A172 (cell line): ENCODE results near the gene NSUN2. TPM values are rescaled to one million over a fixed set of nuclear protein-coding genes. Genes with fewer than 3 reads are reported as not detected.

Experiments used
- DNase-seq: peaks from one replicate; pipeline ENCODE4 v3.0.0-alpha.2; 2015; ENCODE audit warnings: low spot score
- total RNA-seq: library from RNA; depleted of rRNA; stranded (reverse); fragments of >200 nt; shearing (Covaris generic); gene quantifications from 2 replicates; pipeline ENCODE4 v1.2.3, GENCODE V29; 2014

NSUN2 gene
- total RNA-seq, 1 experiment from 2014 or later = 95.3 TPM

GRCh38 chr5:6604341-6604740, 28.5 kb downstream of the NSUN2 start:
- no peak for DNase-seq

DNA sequence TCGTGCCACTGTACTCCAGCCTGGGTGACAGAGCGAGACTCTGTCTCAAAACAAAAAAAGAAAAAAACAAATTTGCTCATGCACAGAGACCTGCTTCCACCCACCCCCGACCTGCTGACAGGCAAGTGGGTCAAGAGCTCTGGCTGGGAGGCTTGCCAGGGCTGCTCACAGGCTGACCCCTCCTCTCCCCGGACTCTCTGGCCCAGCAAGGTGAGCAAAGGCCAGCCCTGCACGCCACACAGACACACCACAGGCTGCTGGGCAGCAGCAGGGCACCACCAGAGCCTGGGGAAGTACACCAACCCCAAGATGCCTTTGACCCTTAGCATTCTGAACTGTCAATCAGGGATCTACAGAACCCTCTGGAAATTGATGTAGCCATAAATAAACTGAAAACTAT, 29.2 kb downstream of the NSUN2 start:
- DNase-seq = no peak

DNA sequence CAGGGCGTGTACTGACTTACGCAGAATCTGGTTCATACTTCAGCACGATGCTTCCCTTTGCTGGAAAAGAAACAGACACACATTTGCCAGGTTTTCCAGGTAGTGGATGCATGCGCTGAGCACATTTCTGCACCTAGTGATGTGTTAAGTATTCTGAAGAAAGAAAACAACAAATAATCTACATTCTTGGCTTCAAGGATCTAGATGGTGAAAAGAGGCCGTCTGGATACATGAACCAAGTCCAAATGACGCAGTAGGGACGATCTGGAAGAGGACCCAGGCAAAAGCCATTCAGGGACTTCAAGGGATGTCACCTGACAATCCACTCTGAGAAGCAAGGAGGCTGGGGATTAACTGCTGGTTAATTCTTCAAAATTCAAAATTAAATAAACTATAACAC, 30.4 kb downstream of the NSUN2 start:
- no peak for DNase-seq

- no peak for DNase-seq
These were observed 31.0 kb downstream of the NSUN2 start for GRCh38 chr5:6601816-6602215.

GRCh38 chr5:6601271-6601670, 31.6 kb downstream of the NSUN2 start:
- DNase-seq = no peak

- DNase-seq = no peak
These were observed 33.1 kb downstream of the NSUN2 start for GRCh38 chr5:6599739-6600138.

- DNase-seq = no peak
These were observed 34.4 kb downstream of the NSUN2 start for GRCh38 chr5:6598351-6598900.

DNA sequence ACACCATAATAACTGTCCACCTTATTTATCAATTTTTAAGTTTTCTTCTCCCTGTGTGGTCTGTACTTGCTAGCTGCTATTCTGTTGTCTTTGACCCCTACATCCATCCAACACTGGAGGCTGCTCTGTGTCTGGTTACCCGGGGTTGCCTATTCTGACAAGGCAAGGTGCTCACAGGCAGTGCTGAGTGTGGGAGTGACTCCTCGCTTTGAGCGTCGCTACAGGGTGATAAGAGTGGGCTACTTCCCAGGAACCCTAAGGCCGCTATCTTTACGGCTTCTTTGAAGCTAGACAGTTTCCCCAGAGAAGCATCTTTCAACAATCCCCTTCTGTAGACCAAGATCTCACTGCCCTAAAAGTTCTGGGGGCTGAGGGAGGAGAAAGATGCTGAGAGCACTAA, 35.3 kb downstream of the NSUN2 start:
- no peak for DNase-seq

GRCh38 chr5:6596388-6596787, 36.5 kb downstream of the NSUN2 start:
- no peak for DNase-seq

DNA sequence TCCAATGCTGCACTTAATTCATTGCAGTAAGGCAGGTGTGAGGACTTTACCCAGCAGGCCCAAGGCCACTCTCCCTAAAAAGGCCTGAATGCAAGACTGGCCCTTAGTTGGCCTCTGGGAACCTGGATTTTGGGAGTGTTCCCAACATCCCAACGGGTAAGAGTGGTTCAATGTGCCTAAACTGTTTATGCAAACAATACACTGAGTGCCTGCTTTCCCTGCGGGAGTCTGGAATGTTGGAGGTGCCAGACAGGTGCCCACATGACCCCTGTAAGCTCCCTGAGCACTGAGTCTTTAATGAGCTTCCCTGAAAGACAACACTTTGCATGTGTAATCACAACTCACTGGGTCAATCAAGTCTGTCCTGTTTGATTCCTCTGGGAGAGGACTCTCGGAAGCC, 37.4 kb downstream of the NSUN2 start:
- DNase-seq = no peak

- DNase-seq = no peak
These were observed 38.8 kb downstream of the NSUN2 start for GRCh38 chr5:6594066-6594465.

GRCh38 chr5:6593148-6594016, 39.5 kb downstream of the NSUN2 start:
- DNase-seq = no peak

GRCh38 chr5:6592601-6593000, 40.2 kb downstream of the NSUN2 start:
- DNase-seq = no peak

- DNase-seq = no peak
These were observed 41.1 kb downstream of the NSUN2 start for GRCh38 chr5:6591671-6592288.

- no peak for DNase-seq
These were observed 42.3 kb downstream of the NSUN2 start for GRCh38 chr5:6590581-6590980.

DNA sequence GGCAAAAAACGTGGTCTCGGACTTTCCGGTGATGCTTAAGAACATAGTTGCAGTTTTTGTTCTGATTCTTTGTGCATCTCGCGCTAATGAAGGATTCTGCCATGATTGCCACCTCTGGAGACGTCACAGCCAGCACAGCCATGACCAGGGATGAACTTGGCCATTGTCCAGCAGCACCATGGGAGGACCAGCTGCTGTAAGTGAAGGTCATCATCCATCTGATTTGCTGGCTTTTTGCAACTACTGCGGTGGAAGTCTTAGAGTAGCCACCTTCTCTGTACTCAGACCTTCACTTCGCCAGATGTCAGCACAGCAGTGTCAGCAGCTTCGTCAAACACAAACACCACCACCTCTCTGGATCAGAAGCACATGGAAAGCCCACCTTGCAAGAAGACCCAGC, 45.7 kb downstream of the NSUN2 start:
- no peak for DNase-seq

- DNase-seq = no peak
These were observed 46.2 kb downstream of the NSUN2 start for GRCh38 chr5:6586647-6587042.

DNA sequence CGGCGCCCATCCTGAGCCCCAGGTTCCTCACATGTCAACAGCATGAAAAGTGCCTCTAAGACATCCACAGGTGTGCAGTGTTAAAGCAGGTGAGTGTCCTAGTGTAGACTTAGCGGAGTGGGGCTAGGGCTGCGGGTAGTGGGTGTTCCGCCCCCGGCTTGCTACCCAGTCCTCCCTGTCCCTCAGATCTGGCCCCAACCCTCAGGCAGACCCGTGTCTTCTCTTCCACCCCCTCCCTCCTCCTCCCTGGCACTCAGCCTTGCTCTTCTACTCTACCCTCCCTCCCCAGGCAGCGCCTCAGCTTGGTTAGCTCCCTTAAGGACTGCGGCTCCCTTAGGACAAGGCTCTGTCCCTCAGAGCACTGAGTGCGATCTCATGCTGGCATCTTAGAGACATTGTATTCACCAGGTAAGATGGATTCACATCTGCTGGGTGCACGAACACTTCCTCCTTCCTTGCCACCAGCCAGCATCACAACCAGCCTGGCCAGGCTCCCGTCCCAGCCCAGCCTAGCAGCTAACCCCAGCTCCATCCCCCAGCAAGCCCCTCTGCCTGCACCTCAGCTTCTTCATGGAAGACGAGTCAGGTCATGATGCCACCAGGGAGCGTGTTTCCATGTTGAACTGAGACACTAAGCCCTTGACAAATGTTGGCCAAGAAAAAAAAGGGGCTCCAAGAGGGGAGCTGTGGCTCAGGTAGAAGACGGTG, 46.8 kb downstream of the NSUN2 start:
- DNase-seq = no peak

DNA sequence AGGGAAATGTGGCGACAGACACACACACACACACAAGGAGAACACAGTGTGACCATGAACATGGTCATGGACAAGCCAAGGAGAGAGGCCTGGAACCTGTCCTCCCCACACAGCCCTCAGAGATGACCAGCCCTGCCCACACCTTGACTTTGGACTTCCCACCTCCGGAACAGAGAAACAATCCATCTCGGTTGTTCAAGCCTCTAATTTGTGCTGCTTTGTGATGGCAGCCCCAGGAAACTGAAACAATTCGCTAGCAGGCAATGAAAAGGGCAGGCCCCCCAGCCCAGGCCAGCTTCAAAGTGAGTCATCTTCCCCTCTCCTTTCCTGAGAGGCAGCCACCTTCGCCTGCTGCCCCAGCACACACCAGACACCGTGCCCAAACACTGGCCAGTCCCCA, 47.7 kb downstream of the NSUN2 start:
- no peak for DNase-seq

DNA sequence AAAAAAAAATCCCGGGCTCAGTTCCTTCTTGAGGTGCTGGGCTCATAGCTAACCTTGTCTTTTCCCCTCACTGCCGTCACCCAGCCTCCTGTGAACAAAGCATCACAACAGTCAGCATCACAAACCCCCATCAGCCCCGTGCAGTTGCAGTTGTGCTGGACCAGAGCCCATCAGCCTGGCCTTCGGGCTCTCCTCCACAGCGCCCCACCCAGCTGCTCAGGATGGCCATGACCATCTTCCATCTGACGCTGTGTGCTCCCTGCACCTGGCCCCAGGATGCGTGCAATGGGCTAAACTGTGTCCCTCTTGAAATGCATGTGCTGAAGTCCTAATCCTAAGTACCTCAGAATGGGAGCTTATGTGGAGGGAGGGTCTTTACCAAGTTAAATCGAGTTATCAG, 48.1 kb downstream of the NSUN2 start:
- DNase-seq = no peak

GRCh38 chr5:6584101-6584645, 48.7 kb downstream of the NSUN2 start:
- no peak for DNase-seq
